HG03135 (cell line): Measurements from ENCODE around the gene DLK1.

Experiments
- ATAC-seq: cut with Tn5 transposase; IDR thresholded peaks from one replicate; pipeline ENCODE4 v1.9.1; 2021; ENCODE audit warnings: mild to moderate bottlenecking, moderate library complexity; ENCODE audit not compliant: unreplicated experiment

The DLK1 gene

GRCh38 chr14:100712490-100712889 is 14.2 kb upstream of the DLK1 start:
- no peak for ATAC-seq

DNA sequence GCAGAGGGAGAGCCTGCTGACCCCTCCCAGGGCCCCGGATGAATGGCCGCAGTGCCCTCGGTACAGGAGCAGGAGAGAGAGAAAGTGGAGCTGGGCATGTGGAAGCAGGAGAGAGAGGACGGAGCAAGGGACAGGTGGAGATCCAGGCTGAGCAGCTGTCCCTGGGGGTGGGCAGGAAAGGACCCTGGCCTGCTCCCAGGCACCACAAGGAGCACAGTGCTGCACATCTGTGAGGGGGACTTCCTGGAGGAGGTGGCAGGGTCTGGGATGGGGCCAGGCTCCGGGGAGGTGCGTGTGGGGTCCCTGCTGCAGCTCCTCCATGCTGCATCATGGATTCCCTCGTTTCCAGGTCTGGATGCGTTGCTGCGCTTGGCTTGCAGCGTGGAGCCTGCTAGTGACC is 13.0 kb upstream of the DLK1 start:
- ATAC-seq, result no peak

DNA sequence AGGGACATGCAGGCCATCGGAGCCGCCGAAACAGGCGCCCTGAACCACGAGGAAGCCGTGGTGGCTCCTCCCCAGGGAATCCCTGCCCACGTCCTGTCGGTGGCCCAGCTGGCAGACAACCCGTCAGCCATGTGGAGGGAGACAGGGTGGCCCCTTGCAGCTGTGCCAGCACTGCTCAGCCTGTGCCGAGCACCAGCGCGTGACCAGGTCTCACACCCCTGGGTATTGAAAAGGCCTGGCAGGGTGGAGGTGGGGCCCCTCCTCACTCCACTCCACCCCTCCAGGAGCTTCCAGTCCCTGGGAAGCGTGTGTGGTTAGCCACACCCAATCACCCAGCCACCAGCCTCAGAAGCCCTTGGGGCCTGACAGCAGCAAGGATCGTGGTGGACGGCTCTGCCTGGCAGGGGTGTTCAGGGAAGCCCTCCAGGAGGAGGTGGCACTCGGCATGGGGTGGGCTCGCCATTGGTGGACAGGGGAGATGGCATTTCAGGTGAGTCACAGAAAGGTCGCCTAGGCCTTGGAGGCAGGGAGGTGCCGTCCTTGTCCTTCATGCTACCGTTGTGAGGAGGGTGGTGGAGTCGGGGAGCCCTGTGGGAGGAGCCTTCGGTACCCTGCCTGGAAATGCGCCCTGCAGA is 12.3 kb upstream of the DLK1 start:
- ATAC-seq, result no peak

- ATAC-seq, result no peak
Observed at GRCh38 chr14:100715332-100715731, 11.4 kb upstream of the DLK1 start.

- ATAC-seq, result no peak
Observed at GRCh38 chr14:100715803-100716202, 10.9 kb upstream of the DLK1 start.

- ATAC-seq, result no peak
Observed at GRCh38 chr14:100717386-100717785, 9.3 kb upstream of the DLK1 start.

DNA sequence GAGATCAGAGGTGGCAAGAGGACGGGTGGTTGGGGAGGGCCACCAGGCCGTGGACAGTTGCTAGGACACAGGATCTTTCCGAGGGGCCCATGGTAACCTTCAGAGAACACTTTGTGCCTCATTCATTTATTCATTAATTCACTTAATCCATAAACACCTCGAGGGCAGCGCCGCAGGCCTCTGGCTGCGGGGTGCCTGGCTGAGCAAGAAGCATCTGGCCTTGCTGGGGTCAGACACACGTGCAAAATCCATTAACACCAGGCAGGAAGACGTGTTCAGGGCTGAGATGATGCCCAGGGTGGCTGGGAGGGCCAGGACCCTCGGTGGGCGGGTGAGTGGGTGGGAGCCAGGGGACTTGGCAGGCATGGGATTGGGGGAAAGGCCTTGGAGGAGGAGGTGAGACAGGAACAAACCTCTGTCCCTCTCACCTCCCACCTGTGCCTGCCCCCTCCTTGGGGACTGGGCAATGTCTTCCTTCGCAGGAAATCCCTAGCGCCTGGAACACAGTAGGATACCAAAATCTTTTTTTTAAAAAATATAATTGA is 6.6 kb upstream of the DLK1 start:
- no peak for ATAC-seq

- ATAC-seq, result no peak
Observed at GRCh38 chr14:100721568-100721967, 5.1 kb upstream of the DLK1 start.

DNA sequence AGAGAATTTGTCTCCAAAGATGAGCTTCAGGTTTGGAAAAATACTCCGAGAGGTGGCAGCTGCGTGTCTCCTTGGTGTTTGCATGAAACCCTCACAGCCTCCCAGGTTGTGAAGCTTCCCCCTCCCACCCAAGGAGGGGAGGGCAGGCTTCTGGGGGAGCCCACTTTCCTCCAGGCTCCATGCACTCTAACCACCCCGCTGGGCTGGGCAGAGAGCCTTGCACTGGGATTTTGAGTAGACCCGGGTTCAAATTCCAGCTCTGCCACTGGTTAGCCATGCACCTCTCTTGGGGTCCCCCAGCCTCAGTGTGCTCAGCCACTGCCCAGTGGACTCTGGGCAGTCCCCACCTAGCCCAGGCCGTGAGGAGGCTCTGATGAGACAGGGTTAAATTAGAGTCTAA is 4.3 kb upstream of the DLK1 start:
- no peak for ATAC-seq

GRCh38 chr14:100723135-100723829 is 3.4 kb upstream of the DLK1 start:
- no peak for ATAC-seq

DNA sequence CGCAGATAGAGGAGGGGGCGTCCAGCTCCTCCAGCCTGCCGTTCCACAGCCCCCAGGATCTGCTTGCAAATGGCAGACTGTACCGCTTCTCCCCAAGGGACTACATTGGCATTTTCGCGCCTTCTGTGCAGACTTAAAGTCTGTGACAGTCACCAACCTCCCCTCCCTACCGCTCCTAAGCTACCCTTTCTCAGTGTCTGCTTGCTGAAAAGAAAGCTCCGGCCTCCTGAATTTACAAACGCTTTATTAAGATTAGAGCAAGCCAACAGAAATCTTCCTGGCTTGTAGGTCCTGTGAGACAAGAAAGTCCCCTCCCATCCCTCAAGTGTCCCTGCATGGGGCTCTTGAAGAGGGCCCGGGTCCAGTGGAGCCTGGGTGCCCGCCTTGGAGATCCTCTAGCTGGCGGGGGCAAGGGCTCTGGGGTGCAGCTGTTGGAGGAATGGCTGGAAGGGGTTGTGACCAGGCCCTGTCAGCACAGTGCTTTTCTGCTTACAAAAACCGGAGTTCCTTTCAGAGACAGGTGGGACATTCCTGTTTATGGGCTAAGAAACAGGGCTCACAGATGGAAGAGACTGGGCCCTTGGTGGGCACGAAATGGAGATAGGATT is 2.8 kb upstream of the DLK1 start:
- no peak for ATAC-seq

GRCh38 chr14:100724536-100724935 is 2.2 kb upstream of the DLK1 start:
- ATAC-seq, result no peak

DNA sequence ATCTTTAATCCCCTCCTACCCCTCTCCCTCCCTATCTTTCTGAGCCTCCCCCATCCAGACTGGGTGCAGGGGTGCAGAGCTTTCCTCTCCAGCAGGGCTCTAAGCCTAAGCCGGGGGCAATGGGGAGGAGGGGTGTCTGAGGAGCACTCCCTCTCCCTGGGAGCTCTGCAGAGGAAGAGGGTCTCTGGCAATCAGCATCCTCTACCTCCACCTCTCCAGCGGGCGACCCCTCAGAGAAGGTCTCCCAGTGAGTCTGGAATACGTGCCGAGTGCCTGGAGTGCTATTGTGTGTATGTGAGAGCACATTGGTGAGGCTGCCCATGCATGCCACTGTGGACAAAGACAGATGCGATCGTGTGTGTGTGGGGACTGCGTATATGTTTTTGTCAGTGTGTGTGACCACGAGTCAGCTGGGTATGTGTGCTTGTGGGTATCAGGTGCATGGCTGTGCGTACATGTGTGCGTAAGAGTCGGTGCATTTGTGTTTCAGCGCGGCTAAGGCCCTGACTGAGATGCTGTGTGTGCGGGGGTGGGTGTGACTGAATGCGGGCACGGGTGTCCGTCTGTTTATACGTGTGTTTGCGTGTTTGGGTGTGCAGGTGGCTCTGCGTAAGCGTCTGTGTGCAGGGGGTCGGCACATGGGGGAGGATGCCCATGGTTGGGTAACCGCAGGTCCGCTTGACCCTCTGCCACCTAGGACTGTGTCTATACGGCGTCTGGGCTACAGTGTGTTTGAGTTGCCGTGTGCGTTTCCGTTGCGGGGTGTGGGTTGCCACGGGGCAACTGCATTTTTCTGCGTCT is 905 bp upstream of the DLK1 start:
- ATAC-seq, result no peak

- ATAC-seq, result no peak
Observed at GRCh38 chr14:100727086-100727872, 587 bp downstream of the DLK1 start.

GRCh38 chr14:100727873-100728240 is 1.2 kb downstream of the DLK1 start:
- no peak for ATAC-seq

GRCh38 chr14:100728962-100729361 is 2.3 kb downstream of the DLK1 start:
- ATAC-seq, result no peak

- ATAC-seq, result no peak
Observed at GRCh38 chr14:100729982-100730381, 3.3 kb downstream of the DLK1 start.

DNA sequence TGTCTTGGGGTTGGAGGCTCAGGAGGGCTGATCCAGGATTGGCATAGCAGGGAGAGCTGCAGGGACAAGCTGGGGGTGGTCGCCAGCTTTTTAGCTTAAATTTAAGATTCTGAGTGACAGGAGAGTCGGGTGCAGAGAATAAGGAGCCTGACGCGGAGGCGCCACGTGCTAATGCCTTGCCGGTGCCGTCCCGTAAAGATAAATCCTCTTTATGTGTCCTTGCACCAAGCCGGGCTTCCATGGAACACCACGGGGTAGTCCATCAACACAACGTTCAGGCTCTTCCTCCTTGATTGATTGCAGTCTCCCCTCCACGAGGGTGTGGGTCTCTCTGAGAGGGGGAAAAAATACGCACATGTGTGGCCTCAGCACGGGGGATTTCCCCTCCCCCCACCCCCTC is 3.9 kb downstream of the DLK1 start:
- ATAC-seq, result no peak

DNA sequence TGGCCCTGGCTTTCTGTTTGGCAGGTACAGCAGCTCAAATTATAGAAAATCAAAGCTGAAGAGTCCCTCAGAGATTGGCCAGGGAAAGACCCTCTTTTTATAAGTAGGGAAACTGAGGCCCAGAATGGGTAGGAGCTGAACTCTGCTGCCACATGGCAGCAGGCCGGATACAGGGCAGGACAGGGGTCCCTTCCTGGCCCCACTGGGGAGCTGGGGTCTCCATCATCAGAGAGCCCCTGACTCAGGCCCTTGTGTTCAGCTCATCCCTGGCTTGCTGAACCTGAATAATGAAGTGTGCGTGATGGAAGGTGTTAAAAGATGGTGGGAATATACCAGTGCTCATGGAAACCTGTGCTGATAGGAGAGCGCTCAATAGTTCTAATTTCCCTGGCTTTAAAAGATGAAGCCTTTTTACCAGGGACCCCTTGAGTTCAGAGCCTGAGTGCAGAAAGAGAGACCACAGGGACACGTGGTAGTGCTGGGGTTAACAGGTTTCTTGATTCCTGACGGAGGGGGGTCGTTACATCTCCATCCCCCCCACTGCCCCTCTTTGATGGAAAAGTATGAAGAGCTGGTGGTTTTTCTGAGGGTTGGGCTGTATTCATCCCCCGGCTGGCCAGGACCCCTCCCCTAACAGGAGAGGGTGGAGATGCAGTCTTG is 4.4 kb downstream of the DLK1 start:
- ATAC-seq, result no peak
